Ishikawa (cell line): ENCODE measurements around the gene CTNNBL1.

Source experiments
- CEBPB ChIP-seq: IDR thresholded peaks from 2 replicates; pipeline ENCODE4 v1.6.1; 2012
- CREB1 ChIP-seq: IDR thresholded peaks from 2 replicates; pipeline ENCODE4 v1.6.1; 2012; ENCODE audit warnings: low read depth
- EGR1 ChIP-seq: IDR thresholded peaks from 2 replicates; pipeline ENCODE4 v1.6.1; 2012
- EP300 ChIP-seq: IDR thresholded peaks from 2 replicates; pipeline ENCODE4 v1.6.1; 2012; ENCODE audit warnings: borderline replicate concordance
- FOXM1 ChIP-seq: IDR thresholded peaks from 2 replicates; pipeline ENCODE4 v1.6.1; 2012; ENCODE audit warnings: low read depth, borderline replicate concordance
- MAX ChIP-seq: IDR thresholded peaks from 2 replicates; pipeline ENCODE4 v1.6.1; 2012
- NFIC ChIP-seq: IDR thresholded peaks from 2 replicates; pipeline ENCODE4 v1.6.1; 2012
- RAD21 ChIP-seq: IDR thresholded peaks from 2 replicates; pipeline ENCODE4 v1.6.1; 2012; ENCODE audit warnings: low read depth
- REST ChIP-seq: IDR thresholded peaks from 2 replicates; pipeline ENCODE4 v1.6.1; 2012; ENCODE audit warnings: low read depth, mild to moderate bottlenecking
- TAF1 ChIP-seq: IDR thresholded peaks from 2 replicates; pipeline ENCODE4 v1.6.1; 2012; ENCODE audit warnings: low read depth, mild to moderate bottlenecking
- TCF12 ChIP-seq: IDR thresholded peaks from 2 replicates; pipeline ENCODE4 v1.6.1; 2012; ENCODE audit warnings: low read depth
- TEAD4 ChIP-seq: IDR thresholded peaks from 2 replicates; pipeline ENCODE4 v1.6.1; 2012
- YY1 ChIP-seq: IDR thresholded peaks from 2 replicates; pipeline ENCODE4 v1.6.1; 2012; ENCODE audit warnings: low read depth
- ZBTB7A ChIP-seq: IDR thresholded peaks from 2 replicates; pipeline ENCODE4 v1.6.1; 2012; ENCODE audit warnings: low read depth
- TF ChIP-seq, protein P1 (sequence below): IDR thresholded peaks from 2 replicates; pipeline ENCODE4 v1.6.1; 2012

CTNNBL1 gene

DNA sequence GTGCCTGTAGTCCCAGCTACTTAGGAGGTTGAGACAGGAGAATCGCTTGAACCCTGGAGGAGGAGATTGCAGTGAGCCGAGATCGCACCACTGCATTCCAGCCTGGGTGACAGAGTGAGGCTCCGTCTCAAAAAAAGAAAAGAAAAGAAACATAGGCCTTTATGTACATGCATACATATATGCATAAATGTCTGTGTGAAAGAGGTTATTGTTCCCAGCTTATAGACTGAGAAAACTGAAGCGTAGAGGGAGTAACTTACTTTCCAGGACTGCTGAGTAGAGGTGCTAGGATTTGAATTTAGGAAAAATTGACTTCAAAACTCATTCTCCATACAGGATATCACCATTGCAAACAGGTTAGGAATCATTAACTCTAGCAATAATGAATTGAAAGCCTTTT is 32.0 kb downstream of the CTNNBL1 start:
- TF ChIP-seq ZBTB7A (no peak), REST (no peak), NFIC (no peak), EP300 (no peak), CREB1 (no peak), EGR1 (no peak), MAX (no peak), TEAD4 (no peak), YY1 (no peak), TAF1 (no peak), TCF12 (no peak), RAD21 (no peak)
- TF ChIP-seq, protein P1, sequence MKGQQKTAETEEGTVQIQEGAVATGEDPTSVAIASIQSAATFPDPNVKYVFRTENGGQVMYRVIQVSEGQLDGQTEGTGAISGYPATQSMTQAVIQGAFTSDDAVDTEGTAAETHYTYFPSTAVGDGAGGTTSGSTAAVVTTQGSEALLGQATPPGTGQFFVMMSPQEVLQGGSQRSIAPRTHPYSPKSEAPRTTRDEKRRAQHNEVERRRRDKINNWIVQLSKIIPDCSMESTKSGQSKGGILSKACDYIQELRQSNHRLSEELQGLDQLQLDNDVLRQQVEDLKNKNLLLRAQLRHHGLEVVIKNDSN, result no peak

DNA sequence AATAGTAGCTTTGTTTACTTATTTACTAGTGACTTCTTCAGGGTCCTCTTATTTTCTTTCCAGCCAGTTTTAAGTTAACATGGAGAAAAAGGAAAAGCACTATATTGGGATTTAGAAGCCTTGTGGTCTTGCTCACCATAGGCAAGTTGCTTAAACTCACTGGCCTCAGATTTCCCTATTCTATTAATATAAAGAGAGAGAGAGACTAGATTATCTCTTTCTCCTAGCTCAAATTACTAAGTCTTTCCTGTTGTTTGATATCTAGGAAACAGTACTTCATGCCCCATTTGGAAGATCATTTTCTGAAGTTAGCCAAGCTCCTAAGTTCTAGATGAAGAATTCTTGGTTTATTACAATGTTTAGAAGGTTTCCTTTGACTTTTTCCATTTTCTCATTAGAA is 32.5 kb downstream of the CTNNBL1 start:
- TF ChIP-seq EP300 (no peak), CREB1 (no peak), YY1 (no peak), TEAD4 (no peak), TAF1 (no peak), FOXM1 (no peak), MAX (no peak), RAD21 (no peak), ZBTB7A (no peak), REST (no peak), NFIC (no peak), CEBPB (no peak), TCF12 (no peak), EGR1 (no peak)
- TF ChIP-seq, protein P1, result no peak

- TF ChIP-seq ZBTB7A (no peak), FOXM1 (no peak), CREB1 (no peak), TAF1 (no peak), TEAD4 (no peak), REST (no peak), YY1 (no peak), NFIC (no peak), EGR1 (no peak), MAX (no peak), RAD21 (no peak), EP300 (no peak), TCF12 (no peak), CEBPB (no peak)
Measured at GRCh38 chr20:37726971-37727956, 33.4 kb downstream of the CTNNBL1 start.
